Chondrocyte (in vitro differentiated cells): Measurements from ENCODE around the gene TMPRSS3. TPM values are rescaled to one million over a fixed set of nuclear protein-coding genes. Genes with fewer than 3 reads are reported as not detected.

Experiments
- DNase-seq: peaks from one replicate; pipeline ENCODE4 v3.0.0; 2021; ENCODE audit warnings: mixed read lengths, low spot score
- H3K27ac Mint-ChIP-seq: one replicate; pipeline ENCODE4 v1.8.0; 2021; ENCODE audit warnings: mild to moderate bottlenecking, moderate library complexity, mixed read lengths; ENCODE audit not compliant: unreplicated experiment
- H3K27me3 Mint-ChIP-seq: 2 replicates; pipeline ENCODE4 v1.8.0; 2021; ENCODE audit warnings: low read depth, mixed read lengths
- H3K36me3 Mint-ChIP-seq: 2 replicates; pipeline ENCODE4 v1.8.0; 2021; ENCODE audit warnings: low read depth, mixed read lengths
- H3K4me1 Mint-ChIP-seq: 2 replicates; pipeline ENCODE4 v1.8.0; 2021; ENCODE audit warnings: low read depth, mild to moderate bottlenecking, mixed read lengths
- H3K4me3 Mint-ChIP-seq: one replicate; pipeline ENCODE4 v1.8.0; 2021; ENCODE audit warnings: mild to moderate bottlenecking, moderate library complexity, mixed read lengths; ENCODE audit not compliant: unreplicated experiment
- H3K9me3 Mint-ChIP-seq: 2 replicates; pipeline ENCODE4 v1.8.0; 2021; ENCODE audit warnings: low read depth, mixed read lengths
- CTCF ChIP-seq: fragments of 200-600 bp; sonication (generic); IDR thresholded peaks from 2 replicates; pipeline ENCODE4 v1.5.0; 2021; ENCODE audit warnings: antibody characterized with exemption, mild to moderate bottlenecking, moderate library complexity
- total RNA-seq: library from RNA; stranded (reverse); gene quantifications from 3 replicates; pipeline ENCODE4 v1.2.1, GENCODE V29; 2021

TMPRSS3 gene
- total RNA-seq, 1 donor from 2014 or later, result not detected

GRCh38 chr21:42392731-42393442 lies 3.0 kb downstream of the TMPRSS3 start:
- Mint-ChIP-seq H3K4me1 (peaks cover 42% of the 10 kb centered on the region), H3K4me3 (no peak overlapping the region)

GRCh38 chr21:42391297-42391696 lies 4.6 kb downstream of the TMPRSS3 start:
- Mint-ChIP-seq H3K27ac (no peak overlapping the region), H3K9me3 (no peaks in the 10 kb centered on the region), H3K27me3 (peaks cover 5% of the 10 kb centered on the region), H3K4me1 (peaks cover 39% of the 10 kb centered on the region), H3K4me3 (no peak overlapping the region), H3K36me3 (no peaks in the 10 kb centered on the region)
- DNase-seq, result no peak
- no peak for TF ChIP-seq CTCF

More at GRCh38 chr21:42392731-42393442, 3.0 kb downstream of the TMPRSS3 start:
- Mint-ChIP-seq H3K9me3 (no peaks in the 10 kb centered on the region), H3K27ac (peak overlapping the region; percentile 28), H3K27me3 (peaks cover 5% of the 10 kb centered on the region), H3K36me3 (no peaks in the 10 kb centered on the region)
- no peak for DNase-seq
- no peak for TF ChIP-seq CTCF

DNA sequence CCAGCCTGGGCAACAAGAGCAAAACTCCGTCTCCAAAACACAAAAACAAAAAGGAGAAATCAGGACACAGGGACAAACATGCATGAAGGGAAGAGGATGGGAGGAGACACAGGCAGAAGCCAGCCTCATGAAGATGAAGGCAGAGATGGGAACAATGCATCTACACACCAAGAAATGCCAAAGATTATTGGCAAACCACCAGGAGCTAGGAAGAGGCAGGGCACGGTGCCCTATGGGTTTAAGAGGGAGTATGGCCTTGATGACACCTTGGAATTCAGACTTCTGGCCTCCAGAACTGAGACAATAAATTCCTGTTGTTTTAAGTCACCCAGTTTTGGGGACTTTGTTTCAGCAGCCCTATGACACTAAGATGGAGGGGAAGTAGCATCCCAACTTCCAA lies 5.2 kb downstream of the TMPRSS3 start:
- TF ChIP-seq CTCF, result no peak
- no peaks in the 10 kb centered on the region for H3K36me3 Mint-ChIP-seq
- no peaks in the 10 kb centered on the region for H3K9me3 Mint-ChIP-seq
- no peak overlapping the region for H3K27ac Mint-ChIP-seq
- DNase-seq, result no peak
- H3K4me1 Mint-ChIP-seq, result peaks cover 33% of the 10 kb centered on the region
- H3K4me3 Mint-ChIP-seq, result no peak overlapping the region
- peaks cover 5% of the 10 kb centered on the region for H3K27me3 Mint-ChIP-seq

DNA sequence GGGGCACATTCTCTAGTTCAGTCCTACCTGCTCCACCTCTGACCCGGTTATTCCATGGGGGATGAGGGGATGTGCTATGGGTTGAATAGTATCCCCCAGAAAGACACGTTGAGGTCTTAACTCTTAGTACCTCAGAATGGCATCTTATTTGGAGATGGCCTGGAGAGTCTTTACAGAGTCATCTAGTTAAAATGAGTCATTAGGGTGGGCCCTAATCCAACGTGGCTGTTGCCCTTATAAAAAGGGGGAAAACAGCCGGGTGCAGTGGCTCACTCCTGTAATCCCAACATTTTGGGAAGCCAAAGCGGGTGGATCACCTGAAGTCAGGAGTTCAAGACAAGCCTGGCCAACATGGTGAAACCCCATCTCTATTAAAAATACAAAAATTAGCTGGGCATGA lies 5.7 kb downstream of the TMPRSS3 start:
- peaks cover 5% of the 10 kb centered on the region for H3K27me3 Mint-ChIP-seq
- H3K36me3 Mint-ChIP-seq, result no peaks in the 10 kb centered on the region
- no peak overlapping the region for H3K27ac Mint-ChIP-seq
- peaks cover 32% of the 10 kb centered on the region for H3K4me1 Mint-ChIP-seq
- no peak for TF ChIP-seq CTCF
- H3K9me3 Mint-ChIP-seq, result no peaks in the 10 kb centered on the region
- no peak overlapping the region for H3K4me3 Mint-ChIP-seq
- DNase-seq, result no peak

GRCh38 chr21:42389449-42389835 lies 6.4 kb downstream of the TMPRSS3 start:
- H3K36me3 Mint-ChIP-seq, result no peaks in the 10 kb centered on the region
- no peak overlapping the region for H3K4me3 Mint-ChIP-seq
- DNase-seq, result no peak
- H3K27ac Mint-ChIP-seq, result no peak overlapping the region
- H3K9me3 Mint-ChIP-seq, result no peaks in the 10 kb centered on the region
- H3K4me1 Mint-ChIP-seq, result peaks cover 32% of the 10 kb centered on the region
- H3K27me3 Mint-ChIP-seq, result peaks cover 5% of the 10 kb centered on the region
- TF ChIP-seq CTCF, result no peak
